DOHH2 (cell line): Measurements from ENCODE around the gene DNAJC4.
A peak's percentile ranks its signal among the peaks of the same experiment; 100 is the strongest.

Experiments
- H3F3A ChIP-seq: fragments of 200-600 bp; sonication (generic), shearing (Covaris generic); 2 replicates; pipeline ENCODE4 v1.6.0; 2016; ENCODE audit warnings: antibody characterized with exemption, mild to moderate bottlenecking; ENCODE audit not compliant: control insufficient read depth, insufficient read depth
- H3K27ac ChIP-seq: fragments of 200-600 bp; sonication (generic); 2 replicates; pipeline ENCODE4 v1.5.1; 2014; ENCODE audit warnings: low read depth, mild to moderate bottlenecking, low read length, moderate library complexity
- H3K27me3 ChIP-seq: fragments of 200-600 bp; sonication (generic); 2 replicates; pipeline ENCODE4 v1.6.1; 2014; ENCODE audit warnings: mild to moderate bottlenecking, low read length, mixed read lengths; ENCODE audit not compliant: control insufficient read depth
- H3K36me3 ChIP-seq: fragments of 200-600 bp; sonication (generic); 2 replicates; pipeline ENCODE4 v1.6.1; 2014; ENCODE audit warnings: mild to moderate bottlenecking, low read length, moderate library complexity, mixed read lengths; ENCODE audit not compliant: control insufficient read depth
- H3K4me1 ChIP-seq: fragments of 200-600 bp; sonication (generic); 2 replicates; pipeline ENCODE4 v1.6.1; 2014; ENCODE audit warnings: mild to moderate bottlenecking, low read length, mixed read lengths; ENCODE audit not compliant: control insufficient read depth
- H3K4me2 ChIP-seq: fragments of 200-600 bp; sonication (generic); 2 replicates; pipeline ENCODE4 v1.6.0; 2014; ENCODE audit warnings: mild to moderate bottlenecking, low read length, moderate library complexity
- H3K4me3 ChIP-seq: fragments of 200-600 bp; sonication (generic); 2 replicates; pipeline ENCODE4 v1.5.1; 2014; ENCODE audit warnings: mild to moderate bottlenecking, low read length, mixed read lengths
- H3K79me2 ChIP-seq: fragments of 200-600 bp; sonication (generic); 2 replicates; pipeline ENCODE4 v1.6.1; 2014; ENCODE audit warnings: mild to moderate bottlenecking, low read length, mixed read lengths; ENCODE audit not compliant: control insufficient read depth
- H3K9me2 ChIP-seq: fragments of 200-600 bp; sonication (generic); replicated peaks from 2 replicates; pipeline ENCODE4 v1.6.1; 2014; ENCODE audit warnings: mild to moderate bottlenecking, low read length, mixed read lengths; ENCODE audit not compliant: control insufficient read depth
- H3K9me3 ChIP-seq: fragments of 200-600 bp; sonication (generic); 2 replicates; pipeline ENCODE4 v1.6.1; 2014; ENCODE audit warnings: antibody characterized with exemption, low read length, mixed read lengths; ENCODE audit not compliant: control insufficient read depth, insufficient read depth
- H4K20me1 ChIP-seq: fragments of 200-600 bp; sonication (generic); 2 replicates; pipeline ENCODE4 v1.6.0; 2014; ENCODE audit warnings: low read depth, mild to moderate bottlenecking, antibody characterized with exemption, low read length, moderate library complexity; ENCODE audit not compliant: control insufficient read depth, insufficient read depth
- EZH2phosphoT487 ChIP-seq: fragments of 200-600 bp; sonication (generic); IDR thresholded peaks from 2 replicates; pipeline ENCODE4 v1.6.1; 2017; ENCODE audit warnings: borderline replicate concordance, mild to moderate bottlenecking, antibody characterized with exemption, low read length, moderate library complexity, mixed read lengths
- TF ChIP-seq, protein P1 (sequence below): fragments of 200-600 bp; sonication (generic); IDR thresholded peaks from one replicate; pipeline ENCODE4 v1.5.1; 2014; ENCODE audit warnings: antibody characterized with exemption, mild to moderate bottlenecking, low read depth, low read length; ENCODE audit not compliant: poor library complexity, severe bottlenecking

DNAJC4 gene

GRCh38 chr11:64267207-64267945 lies 37.0 kb downstream of the DNAJC4 start:
- Histone ChIP-seq H3K4me2 (no peak overlapping the region), H3F3A (peaks cover 9% of the 10 kb centered on the region), H3K36me3 (peaks cover 39% of the 10 kb centered on the region), H3K4me1 (peaks cover 24% of the 10 kb centered on the region), H3K4me3 (no peak overlapping the region), H4K20me1 (no peaks in the 10 kb centered on the region), H3K79me2 (peaks cover 26% of the 10 kb centered on the region), H3K27me3 (no peaks in the 10 kb centered on the region), H3K9me3 (no peaks in the 10 kb centered on the region), H3K9me2 (no peaks in the 10 kb centered on the region), H3K27ac (no peak overlapping the region)
- TF ChIP-seq EZH2phosphoT487 = no peak
- TF ChIP-seq, protein P1, sequence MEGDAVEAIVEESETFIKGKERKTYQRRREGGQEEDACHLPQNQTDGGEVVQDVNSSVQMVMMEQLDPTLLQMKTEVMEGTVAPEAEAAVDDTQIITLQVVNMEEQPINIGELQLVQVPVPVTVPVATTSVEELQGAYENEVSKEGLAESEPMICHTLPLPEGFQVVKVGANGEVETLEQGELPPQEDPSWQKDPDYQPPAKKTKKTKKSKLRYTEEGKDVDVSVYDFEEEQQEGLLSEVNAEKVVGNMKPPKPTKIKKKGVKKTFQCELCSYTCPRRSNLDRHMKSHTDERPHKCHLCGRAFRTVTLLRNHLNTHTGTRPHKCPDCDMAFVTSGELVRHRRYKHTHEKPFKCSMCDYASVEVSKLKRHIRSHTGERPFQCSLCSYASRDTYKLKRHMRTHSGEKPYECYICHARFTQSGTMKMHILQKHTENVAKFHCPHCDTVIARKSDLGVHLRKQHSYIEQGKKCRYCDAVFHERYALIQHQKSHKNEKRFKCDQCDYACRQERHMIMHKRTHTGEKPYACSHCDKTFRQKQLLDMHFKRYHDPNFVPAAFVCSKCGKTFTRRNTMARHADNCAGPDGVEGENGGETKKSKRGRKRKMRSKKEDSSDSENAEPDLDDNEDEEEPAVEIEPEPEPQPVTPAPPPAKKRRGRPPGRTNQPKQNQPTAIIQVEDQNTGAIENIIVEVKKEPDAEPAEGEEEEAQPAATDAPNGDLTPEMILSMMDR = no peak

DNA sequence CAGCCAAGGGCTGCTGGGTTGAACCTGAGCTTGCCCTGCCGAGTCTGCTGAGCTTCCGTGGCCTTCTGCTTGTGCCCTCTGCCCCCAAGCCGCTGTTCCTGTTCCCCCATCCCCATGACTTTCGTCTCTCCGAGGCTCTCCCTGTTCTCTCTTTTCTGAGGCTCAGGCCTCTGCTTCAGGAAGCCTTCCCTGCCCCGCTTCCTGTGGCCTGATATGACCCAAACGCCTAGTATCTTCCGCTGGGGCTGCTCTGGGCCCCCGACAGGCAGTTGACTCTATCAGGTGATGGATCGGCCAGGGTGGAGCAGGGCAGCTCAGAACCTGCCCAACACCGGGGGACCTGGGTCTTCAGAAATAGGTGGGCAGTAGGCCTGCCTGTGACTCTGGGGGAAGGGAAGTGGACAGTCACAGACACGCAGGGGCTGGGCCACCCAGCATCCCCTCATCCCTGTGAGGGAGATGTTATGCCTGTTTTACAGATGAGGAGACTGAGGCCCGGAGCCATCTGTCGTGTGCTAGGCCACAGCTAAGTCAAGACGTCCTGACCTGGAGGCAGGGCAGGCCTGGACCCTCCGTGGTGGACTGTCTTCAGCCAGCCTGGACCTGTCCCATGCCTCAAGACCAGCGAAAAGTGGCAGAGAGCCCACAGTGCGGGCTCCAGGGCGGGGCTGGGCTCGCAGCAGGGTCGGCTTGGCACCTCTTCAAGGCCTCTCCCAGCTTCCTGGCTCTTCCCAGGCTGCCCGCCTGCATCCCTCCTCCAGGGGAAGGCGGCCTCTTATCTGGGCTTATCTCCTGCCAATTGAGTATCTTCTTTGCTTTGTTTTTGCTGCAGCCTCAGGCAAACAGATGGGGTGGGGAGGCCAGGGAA lies 37.9 kb downstream of the DNAJC4 start:
- peaks cover 12% of the 10 kb centered on the region for H3F3A ChIP-seq
- peak overlapping the region; percentile 90 for H3K4me3 ChIP-seq
- TF ChIP-seq, protein P1 = no peak
- no peak for TF ChIP-seq EZH2phosphoT487

DNA sequence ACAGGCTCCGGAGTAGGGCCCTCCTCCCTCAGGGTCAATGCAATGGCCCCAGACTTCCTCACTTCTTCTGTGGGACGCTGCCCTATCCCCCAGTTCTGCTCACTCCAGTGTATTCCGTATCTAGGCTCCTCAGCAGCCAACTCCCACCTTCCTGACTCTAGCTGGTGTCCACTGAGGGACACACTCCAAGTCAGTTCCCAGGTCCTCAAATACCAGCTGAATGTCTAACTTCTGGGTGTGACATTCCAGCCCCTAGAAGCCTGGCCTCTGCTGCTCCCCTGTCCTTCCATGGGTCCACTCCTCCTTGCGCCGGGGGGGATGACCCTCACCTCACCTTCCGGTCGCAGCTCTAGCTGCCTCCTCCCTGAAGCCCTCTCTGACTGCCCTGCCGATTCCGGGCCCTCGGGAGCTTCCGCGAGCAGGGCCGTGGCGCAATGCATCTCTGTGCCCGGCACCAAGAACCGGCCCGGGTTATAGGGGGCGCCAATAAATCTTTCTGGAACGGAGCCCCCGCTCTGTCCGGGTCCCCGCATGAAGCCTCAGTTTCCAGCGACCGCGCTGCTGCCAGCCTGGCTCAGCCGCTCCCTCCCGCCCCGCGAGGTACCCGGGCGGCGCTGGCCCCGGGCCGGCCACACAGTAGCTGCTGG lies 38.7 kb downstream of the DNAJC4 start:
- Histone ChIP-seq H3K36me3 (peaks cover 33% of the 10 kb centered on the region), H3K79me2 (peaks cover 30% of the 10 kb centered on the region), H3K9me2 (no peaks in the 10 kb centered on the region), H3K4me3 (peak overlapping the region; percentile 90), H3K4me1 (peaks cover 26% of the 10 kb centered on the region), H4K20me1 (no peaks in the 10 kb centered on the region), H3K4me2 (peak overlapping the region; percentile 100), H3K27ac (peak overlapping the region; percentile 90), H3K27me3 (no peaks in the 10 kb centered on the region), H3F3A (peaks cover 12% of the 10 kb centered on the region), H3K9me3 (no peaks in the 10 kb centered on the region)
- TF ChIP-seq, protein P1 = peak; percentile 35
- no peak for TF ChIP-seq EZH2phosphoT487

More for the DNA sequence above, 37.9 kb downstream of the DNAJC4 start:
- H3K27ac ChIP-seq = peak overlapping the region; percentile 90
- no peaks in the 10 kb centered on the region for H3K27me3 ChIP-seq
- peaks cover 26% of the 10 kb centered on the region for H3K4me1 ChIP-seq
- peaks cover 38% of the 10 kb centered on the region for H3K36me3 ChIP-seq
- no peaks in the 10 kb centered on the region for H3K9me2 ChIP-seq
- peak overlapping the region; percentile 100 for H3K4me2 ChIP-seq
- no peaks in the 10 kb centered on the region for H3K9me3 ChIP-seq
- no peaks in the 10 kb centered on the region for H4K20me1 ChIP-seq
- peaks cover 30% of the 10 kb centered on the region for H3K79me2 ChIP-seq
